ENCODE results near the gene LAGE3. TPM values are rescaled to one million over a fixed set of nuclear protein-coding genes. Genes with fewer than 3 reads are reported as not detected.

Gene LAGE3
- total RNA-seq, 1 experiment from 2014 or later, result 21.1 TPM

DNA sequence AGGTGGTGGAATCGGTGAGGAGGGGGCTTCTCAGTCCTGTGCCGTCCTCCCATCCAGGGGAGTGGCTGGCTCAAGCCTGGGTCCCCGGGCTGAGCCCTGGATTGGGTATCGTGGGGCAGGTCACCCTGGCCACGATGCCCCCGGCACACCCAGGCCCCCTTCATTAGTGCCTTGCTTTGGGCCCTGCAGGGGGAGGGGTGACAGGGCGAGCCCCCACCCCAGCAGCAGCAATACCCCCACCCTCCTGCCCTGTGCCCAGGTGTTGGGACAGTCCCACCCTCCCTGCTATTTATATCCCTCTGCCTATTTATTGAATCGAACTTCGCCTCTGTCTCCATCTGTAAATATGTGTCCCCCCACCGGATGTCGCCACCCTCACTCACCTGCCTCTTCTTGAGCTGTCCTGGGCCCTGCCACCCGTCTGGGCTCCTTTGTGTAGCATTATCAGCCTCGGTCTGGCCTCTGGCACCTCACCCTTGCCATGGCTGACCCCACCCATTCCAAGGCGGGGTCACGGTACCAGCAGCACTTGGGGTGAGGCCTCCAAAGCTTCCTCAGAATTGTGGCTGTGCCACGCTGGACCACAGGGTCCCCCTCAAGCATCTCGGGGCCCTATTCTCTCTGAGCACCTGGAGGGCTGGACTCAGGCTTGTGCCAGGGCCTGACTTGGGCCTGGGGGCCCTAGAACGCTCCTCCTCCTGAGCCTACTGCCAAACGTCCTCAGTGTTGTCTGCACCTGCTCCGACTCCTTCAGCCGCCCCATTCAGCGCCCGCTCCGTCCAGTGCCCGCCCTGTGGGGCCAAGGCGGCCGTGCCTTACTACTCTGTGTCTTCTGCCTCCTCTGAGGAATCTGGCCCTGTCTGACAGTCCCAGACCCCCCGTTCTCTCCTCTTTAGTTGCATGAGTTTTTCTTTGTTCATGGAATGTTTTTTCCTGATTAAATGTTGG is 6.1 kb downstream of the LAGE3 start:
- TF ChIP-seq, protein P1, sequence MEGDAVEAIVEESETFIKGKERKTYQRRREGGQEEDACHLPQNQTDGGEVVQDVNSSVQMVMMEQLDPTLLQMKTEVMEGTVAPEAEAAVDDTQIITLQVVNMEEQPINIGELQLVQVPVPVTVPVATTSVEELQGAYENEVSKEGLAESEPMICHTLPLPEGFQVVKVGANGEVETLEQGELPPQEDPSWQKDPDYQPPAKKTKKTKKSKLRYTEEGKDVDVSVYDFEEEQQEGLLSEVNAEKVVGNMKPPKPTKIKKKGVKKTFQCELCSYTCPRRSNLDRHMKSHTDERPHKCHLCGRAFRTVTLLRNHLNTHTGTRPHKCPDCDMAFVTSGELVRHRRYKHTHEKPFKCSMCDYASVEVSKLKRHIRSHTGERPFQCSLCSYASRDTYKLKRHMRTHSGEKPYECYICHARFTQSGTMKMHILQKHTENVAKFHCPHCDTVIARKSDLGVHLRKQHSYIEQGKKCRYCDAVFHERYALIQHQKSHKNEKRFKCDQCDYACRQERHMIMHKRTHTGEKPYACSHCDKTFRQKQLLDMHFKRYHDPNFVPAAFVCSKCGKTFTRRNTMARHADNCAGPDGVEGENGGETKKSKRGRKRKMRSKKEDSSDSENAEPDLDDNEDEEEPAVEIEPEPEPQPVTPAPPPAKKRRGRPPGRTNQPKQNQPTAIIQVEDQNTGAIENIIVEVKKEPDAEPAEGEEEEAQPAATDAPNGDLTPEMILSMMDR (IDR thresholded peaks at IDR 0.05; ENCODE audit: unreplicated experiment), result no peak
- intact Hi-C loops (cut with micrococcal nuclease), result no loop called here
- Mint-ChIP-seq H3K4me1 (ENCODE audit: insufficient read depth, unreplicated experiment) (no peaks in the 10 kb centered on the region), H3K9me3 (ENCODE audit: unreplicated experiment) (no peaks in the 10 kb centered on the region), H3K4me3 (ENCODE audit: unreplicated experiment) (no peak overlapping the region), H3K36me3 (ENCODE audit: insufficient read depth, unreplicated experiment) (peaks cover 29% of the 10 kb centered on the region), H3K27ac (ENCODE audit: low read depth, unreplicated experiment) (no peak overlapping the region), H3K27me3 (ENCODE audit: insufficient read depth, unreplicated experiment) (peaks cover 13% of the 10 kb centered on the region)
- DNase-seq (ENCODE audit: unreplicated experiment), result no peak
- BruUV-seq (replicated peaks), result no TSS peak
- POLR2A ChIA-PET, result no interaction called here
- CTCF ChIA-PET, result interaction anchor here (0.8 to 1.1 kb wide), 2 partner anchors 13 to 116 kb away, joined by 3 to 4 read pairs; partner anchors contain the start of gene UBL4A

DNA sequence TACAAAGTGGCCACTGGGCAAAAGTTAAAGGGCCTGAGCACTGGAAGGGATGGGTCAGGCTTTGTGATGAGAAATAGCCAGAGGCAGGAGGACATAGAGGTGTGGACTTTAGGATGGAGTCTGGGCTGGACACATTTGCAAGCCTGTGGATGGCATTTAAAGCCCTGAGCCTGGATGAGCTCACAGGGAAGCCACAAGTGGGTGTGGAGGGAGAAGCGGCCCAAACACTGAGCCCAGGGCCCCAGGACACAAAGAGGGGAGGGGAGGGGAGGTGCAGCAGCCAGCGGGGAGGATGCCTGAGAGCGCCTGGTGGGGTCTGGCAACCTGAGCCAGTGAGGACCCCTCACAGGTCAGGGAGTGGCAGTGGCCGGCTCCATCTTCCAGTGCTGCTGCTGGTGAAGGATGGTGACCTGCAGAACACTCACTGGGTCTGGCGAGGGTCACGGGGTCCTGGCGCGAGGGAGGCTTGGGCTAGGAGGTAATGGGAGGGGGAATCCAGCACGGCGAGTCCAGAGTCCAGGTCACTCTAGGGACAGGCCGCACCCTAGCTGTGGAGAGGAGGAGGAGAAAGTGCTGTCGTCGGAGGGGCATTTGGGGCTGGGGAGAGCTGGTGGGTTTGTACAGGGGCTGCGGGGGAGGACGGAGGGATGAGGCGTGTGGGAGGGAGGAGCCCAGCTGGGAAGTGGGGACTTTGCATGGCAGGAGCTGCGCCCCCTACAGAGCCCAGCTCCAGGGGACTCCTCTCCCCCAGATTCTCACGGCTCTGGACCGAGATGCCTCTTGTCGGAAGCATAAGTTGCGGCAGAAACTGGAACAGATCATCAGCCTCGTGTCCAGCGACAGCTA is 7.0 kb downstream of the LAGE3 start:
- no peaks in the 10 kb centered on the region for H3K9me3 Mint-ChIP-seq (ENCODE audit: unreplicated experiment)
- no TSS peak for BruUV-seq (replicated peaks)
- intact Hi-C loops (cut with micrococcal nuclease), result no loop called here
- peaks cover 13% of the 10 kb centered on the region for H3K27me3 Mint-ChIP-seq (ENCODE audit: insufficient read depth, unreplicated experiment)
- DNase-seq (ENCODE audit: unreplicated experiment), result no peak
- no peak overlapping the region for H3K27ac Mint-ChIP-seq (ENCODE audit: low read depth, unreplicated experiment)
- CTCF ChIA-PET, result interaction anchor here (0.8 kb wide), 1 partner anchor 115 kb away, joined by 3 read pairs; no protein-coding TSS in a partner anchor
- POLR2A ChIA-PET, result no interaction called here
- peaks cover 35% of the 10 kb centered on the region for H3K36me3 Mint-ChIP-seq (ENCODE audit: insufficient read depth, unreplicated experiment)
- no peaks in the 10 kb centered on the region for H3K4me1 Mint-ChIP-seq (ENCODE audit: insufficient read depth, unreplicated experiment)
- no peak overlapping the region for H3K4me3 Mint-ChIP-seq (ENCODE audit: unreplicated experiment)
- TF ChIP-seq, protein P1 (IDR thresholded peaks at IDR 0.05; ENCODE audit: unreplicated experiment), result no peak

DNA sequence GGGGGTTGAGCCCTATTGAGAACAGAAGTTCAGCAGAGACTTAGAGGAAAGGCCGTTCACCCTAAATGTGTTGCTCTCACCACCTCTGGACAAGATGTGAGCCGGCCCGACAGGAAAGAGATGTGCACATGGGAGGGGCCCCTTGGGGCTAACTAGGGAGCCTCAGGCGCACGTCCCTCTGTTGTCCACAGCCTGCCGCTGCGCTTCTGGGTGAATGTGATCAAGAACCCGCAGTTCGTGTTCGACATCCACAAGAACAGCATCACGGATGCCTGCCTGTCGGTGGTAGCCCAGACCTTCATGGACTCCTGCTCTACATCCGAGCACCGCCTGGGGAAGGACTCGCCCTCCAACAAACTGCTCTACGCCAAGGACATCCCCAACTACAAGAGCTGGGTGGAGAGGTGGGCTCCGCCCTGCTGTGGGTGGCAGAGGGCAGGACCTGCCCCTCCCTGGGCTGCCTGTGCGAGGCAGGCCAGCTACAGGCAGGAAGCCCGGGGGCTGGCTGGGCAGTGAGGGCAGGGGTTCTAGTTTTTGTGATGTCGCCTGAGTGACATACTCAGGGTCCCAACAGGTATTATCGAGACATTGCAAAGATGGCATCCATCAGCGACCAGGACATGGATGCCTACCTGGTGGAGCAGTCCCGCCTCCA is 8.0 kb downstream of the LAGE3 start:
- no TSS peak for BruUV-seq (replicated peaks)
- Mint-ChIP-seq H3K27me3 (ENCODE audit: insufficient read depth, unreplicated experiment) (peaks cover 13% of the 10 kb centered on the region), H3K4me3 (ENCODE audit: unreplicated experiment) (no peak overlapping the region), H3K9me3 (ENCODE audit: unreplicated experiment) (no peaks in the 10 kb centered on the region), H3K4me1 (ENCODE audit: insufficient read depth, unreplicated experiment) (no peaks in the 10 kb centered on the region), H3K27ac (ENCODE audit: low read depth, unreplicated experiment) (no peak overlapping the region), H3K36me3 (ENCODE audit: insufficient read depth, unreplicated experiment) (peaks cover 35% of the 10 kb centered on the region)
- CTCF ChIA-PET, result no interaction called here
- TF ChIP-seq, protein P1 (IDR thresholded peaks at IDR 0.05; ENCODE audit: unreplicated experiment), result no peak
- no peak for DNase-seq (ENCODE audit: unreplicated experiment)
- intact Hi-C loops (cut with micrococcal nuclease), result no loop called here
- POLR2A ChIA-PET, result no interaction called here

DNA sequence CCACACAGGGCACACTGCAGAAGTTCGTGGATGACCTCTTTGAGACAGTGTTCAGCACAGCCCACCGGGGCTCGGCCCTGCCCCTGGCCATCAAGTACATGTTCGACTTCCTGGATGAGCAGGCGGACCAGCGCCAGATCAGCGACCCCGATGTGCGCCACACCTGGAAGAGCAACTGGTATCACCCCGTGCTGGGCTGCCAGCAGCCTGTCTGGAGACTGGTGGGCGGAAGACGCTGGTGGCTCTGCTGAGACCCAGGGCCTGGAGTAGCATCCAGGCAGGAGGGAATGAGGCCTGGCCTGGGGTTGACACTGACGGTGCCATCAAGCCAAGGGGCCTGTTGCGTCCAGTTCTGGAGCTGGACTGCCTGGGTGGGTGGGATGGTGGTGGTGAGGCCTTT is 8.6 kb downstream of the LAGE3 start:
- Mint-ChIP-seq H3K27ac (ENCODE audit: low read depth, unreplicated experiment) (no peak overlapping the region), H3K36me3 (ENCODE audit: insufficient read depth, unreplicated experiment) (peaks cover 38% of the 10 kb centered on the region), H3K9me3 (ENCODE audit: unreplicated experiment) (no peaks in the 10 kb centered on the region), H3K27me3 (ENCODE audit: insufficient read depth, unreplicated experiment) (peaks cover 13% of the 10 kb centered on the region), H3K4me3 (ENCODE audit: unreplicated experiment) (no peak overlapping the region), H3K4me1 (ENCODE audit: insufficient read depth, unreplicated experiment) (no peaks in the 10 kb centered on the region)
- TF ChIP-seq, protein P1 (IDR thresholded peaks at IDR 0.05; ENCODE audit: unreplicated experiment), result no peak
- ChIA-PET POLR2A (no interaction called here), CTCF (no interaction called here)
- intact Hi-C loops (cut with micrococcal nuclease), result no loop called here
- no peak for DNase-seq (ENCODE audit: unreplicated experiment)
- BruUV-seq (replicated peaks), result no TSS peak

Measured in MCF 10A (cell line).